Loucy (cell line): ENCODE results near the gene GDPGP1.

ENCODE experiments used
- EZH2phosphoT487 ChIP-seq: fragments of 200-600 bp; IDR thresholded peaks from 2 replicates; pipeline ENCODE4 v1.6.1; 2018; ENCODE audit warnings: antibody characterized with exemption, mild to moderate bottlenecking, moderate library complexity, borderline replicate concordance
- TF ChIP-seq, protein P1 (sequence below): fragments of 200-600 bp; sonication (generic); conservative IDR thresholded peaks from 2 replicates; pipeline ENCODE4 v1.5.1; 2014; ENCODE audit warnings: mild to moderate bottlenecking, antibody characterized with exemption, low read length

DNA sequence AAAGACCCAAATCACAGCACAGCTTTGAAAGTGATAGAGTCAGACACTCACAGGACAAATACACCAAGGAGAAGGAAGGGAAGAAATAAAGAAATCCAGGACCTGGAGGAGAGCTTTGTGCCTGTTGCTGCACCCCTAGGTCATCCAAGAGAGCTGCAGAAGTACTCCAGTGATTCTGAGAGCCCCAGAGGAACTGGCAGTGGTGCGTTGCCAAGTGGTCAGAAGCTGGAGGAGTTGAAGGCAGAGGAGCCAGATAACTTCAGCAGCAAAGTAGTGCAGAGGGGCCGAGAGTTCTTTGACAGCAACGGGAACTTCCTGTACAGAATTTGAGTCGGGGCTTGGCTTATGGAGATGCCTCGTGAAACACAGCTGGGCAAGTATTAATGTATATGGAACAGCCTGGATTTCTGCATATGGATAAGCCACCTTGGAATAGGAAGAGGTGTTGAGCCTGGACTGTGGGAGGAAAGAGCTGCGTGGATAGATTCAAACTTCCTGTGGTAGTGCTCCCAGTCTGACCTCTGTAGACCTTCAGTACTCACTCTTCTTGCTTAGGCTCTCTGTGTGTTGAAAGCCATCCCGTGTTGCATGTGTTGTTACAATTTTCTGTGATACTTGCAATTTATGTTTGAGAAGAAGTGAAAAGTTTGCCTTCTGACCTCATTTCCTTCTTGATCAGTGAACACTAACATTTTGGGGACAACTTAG is 37.6 kb downstream of the GDPGP1 start:
- TF ChIP-seq, protein P1, sequence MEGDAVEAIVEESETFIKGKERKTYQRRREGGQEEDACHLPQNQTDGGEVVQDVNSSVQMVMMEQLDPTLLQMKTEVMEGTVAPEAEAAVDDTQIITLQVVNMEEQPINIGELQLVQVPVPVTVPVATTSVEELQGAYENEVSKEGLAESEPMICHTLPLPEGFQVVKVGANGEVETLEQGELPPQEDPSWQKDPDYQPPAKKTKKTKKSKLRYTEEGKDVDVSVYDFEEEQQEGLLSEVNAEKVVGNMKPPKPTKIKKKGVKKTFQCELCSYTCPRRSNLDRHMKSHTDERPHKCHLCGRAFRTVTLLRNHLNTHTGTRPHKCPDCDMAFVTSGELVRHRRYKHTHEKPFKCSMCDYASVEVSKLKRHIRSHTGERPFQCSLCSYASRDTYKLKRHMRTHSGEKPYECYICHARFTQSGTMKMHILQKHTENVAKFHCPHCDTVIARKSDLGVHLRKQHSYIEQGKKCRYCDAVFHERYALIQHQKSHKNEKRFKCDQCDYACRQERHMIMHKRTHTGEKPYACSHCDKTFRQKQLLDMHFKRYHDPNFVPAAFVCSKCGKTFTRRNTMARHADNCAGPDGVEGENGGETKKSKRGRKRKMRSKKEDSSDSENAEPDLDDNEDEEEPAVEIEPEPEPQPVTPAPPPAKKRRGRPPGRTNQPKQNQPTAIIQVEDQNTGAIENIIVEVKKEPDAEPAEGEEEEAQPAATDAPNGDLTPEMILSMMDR: no peak
- TF ChIP-seq EZH2phosphoT487: no peak
